Measurements from ENCODE around the gene NECAB3.

NECAB3 gene

GRCh38 chr20:33696448-33696847 lies 22.2 kb upstream of the NECAB3 start:
- DNase-seq (ENCODE audit: low read depth): no peak

GRCh38 chr20:33694639-33695012 lies 20.4 kb upstream of the NECAB3 start:
- no peak for DNase-seq (ENCODE audit: low read depth)

GRCh38 chr20:33693741-33694638 lies 19.8 kb upstream of the NECAB3 start:
- no peak for DNase-seq (ENCODE audit: low read depth)

GRCh38 chr20:33693289-33693688 lies 19.1 kb upstream of the NECAB3 start:
- no peak for DNase-seq (ENCODE audit: low read depth)

- DNase-seq (ENCODE audit: low read depth): peak; percentile 38
These were observed 15.7 kb upstream of the NECAB3 start for GRCh38 chr20:33689973-33690372.

GRCh38 chr20:33689493-33689892 lies 15.3 kb upstream of the NECAB3 start:
- DNase-seq (ENCODE audit: low read depth): no peak

GRCh38 chr20:33688938-33689424 lies 14.8 kb upstream of the NECAB3 start:
- DNase-seq (ENCODE audit: low read depth): no peak

- DNase-seq (ENCODE audit: low read depth): no peak
These were observed 14.0 kb upstream of the NECAB3 start for GRCh38 chr20:33687993-33688937.

GRCh38 chr20:33687370-33687915 lies 13.2 kb upstream of the NECAB3 start:
- DNase-seq (ENCODE audit: low read depth): no peak

- DNase-seq (ENCODE audit: low read depth): no peak
These were observed 12.7 kb upstream of the NECAB3 start for GRCh38 chr20:33686984-33687366.

GRCh38 chr20:33686100-33686983 lies 12.1 kb upstream of the NECAB3 start, which contains the start of gene E2F1:
Gene E2F1, minus strand, starts transcription at chr20:33686385. Its CDS starts 121 bp downstream, at chr20:33686264.
- DNase-seq (ENCODE audit: low read depth): peak; percentile 93

GRCh38 chr20:33685328-33686099 lies 11.3 kb upstream of the NECAB3 start:
- no peak for DNase-seq (ENCODE audit: low read depth)

- no peak for DNase-seq (ENCODE audit: low read depth)
These were observed 10.5 kb upstream of the NECAB3 start for GRCh38 chr20:33684533-33685327.

- DNase-seq (ENCODE audit: low read depth): no peak
These were observed 7.6 kb upstream of the NECAB3 start for GRCh38 chr20:33681728-33682353.

- no peak for DNase-seq (ENCODE audit: low read depth)
These were observed 7.1 kb upstream of the NECAB3 start for GRCh38 chr20:33681288-33681687.

- no peak for DNase-seq (ENCODE audit: low read depth)
These were observed 6.5 kb upstream of the NECAB3 start for GRCh38 chr20:33680686-33681085.

GRCh38 chr20:33679758-33680485 lies 5.7 kb upstream of the NECAB3 start:
- DNase-seq (ENCODE audit: low read depth): peak; percentile 39

GRCh38 chr20:33677991-33678702 lies 3.9 kb upstream of the NECAB3 start:
- no peak for DNase-seq (ENCODE audit: low read depth)
